Measurements from ENCODE around the gene B3GALT2. TPM values are rescaled to one million over a fixed set of nuclear protein-coding genes. Genes with fewer than 3 reads are reported as not detected.

B3GALT2 gene
- total and polyA plus RNA-seq, 2 of the 8 experiments (the other 6 are each of a cell fraction or from before 2014, with no cell fraction given): not detected

GRCh38 chr1:193140254-193140653 lies 46.2 kb downstream of the B3GALT2 start (continued):
- TF ChIP-seq CHD7 (IDR thresholded peaks at IDR 0.05; ENCODE audit: insufficient replicate concordance, low read length): no peak
- TF ChIP-seq GABPA (IDR thresholded peaks at IDR 0.05; ENCODE audit: borderline replicate concordance, insufficient read depth, low read length): no peak
- no peak for TF ChIP-seq SIN3A (conservative IDR thresholded peaks at IDR 0.05 in 1 of 2, IDR thresholded peaks at IDR 0.05 in 1 of 2; ENCODE audit: low read depth in 1 of 2, low read length in 2 of 2)
- TF ChIP-seq BCL11A (IDR thresholded peaks at IDR 0.05; ENCODE audit: low read depth in 2 of 2, low read length in 2 of 2): no peak
